ENCODE data around the gene ANG. TPM values are rescaled to one million over a fixed set of nuclear protein-coding genes. Genes with fewer than 3 reads are reported as not detected.

ANG gene
- total RNA-seq, 1 experiment from 2014 or later = 24.7 TPM

DNA sequence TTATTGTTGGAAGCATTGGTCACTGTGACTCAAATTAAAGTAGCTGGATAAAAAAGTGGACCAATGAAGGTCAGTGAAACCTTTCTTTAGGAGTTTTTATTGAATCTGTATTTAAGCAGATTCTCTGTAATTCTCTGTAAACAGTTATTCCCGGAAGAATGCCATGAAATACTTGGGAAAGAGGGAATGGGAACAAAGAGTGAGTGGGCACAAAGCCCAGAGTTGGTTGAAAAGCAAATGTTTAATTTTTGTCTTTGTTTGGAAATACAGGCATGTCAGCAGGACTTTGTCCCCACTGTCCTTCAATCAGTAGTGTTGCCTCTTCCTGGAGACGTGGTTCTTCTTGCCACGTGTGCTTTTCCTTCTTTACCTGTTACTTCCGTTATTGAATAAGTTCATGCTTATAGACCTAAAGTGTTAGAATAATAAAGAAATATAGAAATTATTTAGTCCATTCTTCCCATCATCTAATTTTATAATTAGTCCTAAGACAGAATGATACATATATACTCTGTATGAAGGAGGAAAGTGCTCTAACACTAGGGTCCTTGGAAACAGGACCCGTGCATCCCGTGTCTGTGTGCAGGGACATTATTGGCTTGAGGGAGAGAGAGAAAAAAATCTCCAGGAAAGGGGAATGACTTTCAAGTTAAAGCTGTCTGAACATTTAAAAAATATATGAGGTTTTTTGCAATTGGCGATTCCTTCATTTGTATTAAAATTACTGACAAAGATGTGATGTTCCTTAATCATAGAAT, 2.0 kb upstream of the ANG start:
- H3K4me1 ChIP-seq = peaks cover 35% of the 10 kb centered on the region
- ChIA-PET POLR2A (interaction anchor here (0.6 to 1.2 kb wide), 2 partner anchors 73 to 76 kb away, joined by 3 to 4 read pairs; no protein-coding TSS in a partner anchor), CTCF (interaction anchor here (0.6 to 1.7 kb wide), 3 partner anchors 28 to 169 kb away, joined by 3 to 5 read pairs (median 3); no protein-coding TSS in a partner anchor)
- Mint-ChIP-seq H3K36me3 (ENCODE audit: insufficient read depth, unreplicated experiment) (peaks cover 6% of the 10 kb centered on the region), H3K4me1 (ENCODE audit: low read depth, unreplicated experiment) (peaks cover 23% of the 10 kb centered on the region), H3K27ac (ENCODE audit: unreplicated experiment) (peak overlapping the region; percentile 49), H3K9me3 (ENCODE audit: unreplicated experiment) (no peaks in the 10 kb centered on the region), H3K4me3 (ENCODE audit: unreplicated experiment) (no peak overlapping the region), H3K27me3 (ENCODE audit: insufficient read depth, unreplicated experiment) (no peaks in the 10 kb centered on the region)
- DNase-seq = peak in 1 of 2 experiments; percentile 26
- H3K4me3 ChIP-seq (ENCODE audit: low read depth, low read length) = peak overlapping the region; percentile 26
- no peaks in the 10 kb centered on the region for H3K27me3 ChIP-seq (replicated peaks; ENCODE audit: control insufficient read depth, insufficient read depth, low read length)
- TF ChIP-seq, protein P1, sequence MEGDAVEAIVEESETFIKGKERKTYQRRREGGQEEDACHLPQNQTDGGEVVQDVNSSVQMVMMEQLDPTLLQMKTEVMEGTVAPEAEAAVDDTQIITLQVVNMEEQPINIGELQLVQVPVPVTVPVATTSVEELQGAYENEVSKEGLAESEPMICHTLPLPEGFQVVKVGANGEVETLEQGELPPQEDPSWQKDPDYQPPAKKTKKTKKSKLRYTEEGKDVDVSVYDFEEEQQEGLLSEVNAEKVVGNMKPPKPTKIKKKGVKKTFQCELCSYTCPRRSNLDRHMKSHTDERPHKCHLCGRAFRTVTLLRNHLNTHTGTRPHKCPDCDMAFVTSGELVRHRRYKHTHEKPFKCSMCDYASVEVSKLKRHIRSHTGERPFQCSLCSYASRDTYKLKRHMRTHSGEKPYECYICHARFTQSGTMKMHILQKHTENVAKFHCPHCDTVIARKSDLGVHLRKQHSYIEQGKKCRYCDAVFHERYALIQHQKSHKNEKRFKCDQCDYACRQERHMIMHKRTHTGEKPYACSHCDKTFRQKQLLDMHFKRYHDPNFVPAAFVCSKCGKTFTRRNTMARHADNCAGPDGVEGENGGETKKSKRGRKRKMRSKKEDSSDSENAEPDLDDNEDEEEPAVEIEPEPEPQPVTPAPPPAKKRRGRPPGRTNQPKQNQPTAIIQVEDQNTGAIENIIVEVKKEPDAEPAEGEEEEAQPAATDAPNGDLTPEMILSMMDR (IDR thresholded peaks at IDR 0.05; ENCODE audit: insufficient read depth in 1 of 2, low read depth in 1 of 2, low read length in 1 of 2, severe bottlenecking in 1 of 2, unreplicated experiment in 1 of 2) = no peak
- no TSS peak for BruUV-seq (replicated peaks)
- intact Hi-C loops (cut with micrococcal nuclease; ENCODE audit: unreplicated experiment) = loop anchor here (1.0 kb wide), 3 partner anchors 23 to 73 kb away; no protein-coding TSS in a partner anchor
- no peaks in the 10 kb centered on the region; the same call in 1 of the 2 replicates for H3K36me3 ChIP-seq (ENCODE audit: control insufficient read depth, insufficient read depth, low read length)
- no peaks in the 10 kb centered on the region for H3K9me3 ChIP-seq

DNA sequence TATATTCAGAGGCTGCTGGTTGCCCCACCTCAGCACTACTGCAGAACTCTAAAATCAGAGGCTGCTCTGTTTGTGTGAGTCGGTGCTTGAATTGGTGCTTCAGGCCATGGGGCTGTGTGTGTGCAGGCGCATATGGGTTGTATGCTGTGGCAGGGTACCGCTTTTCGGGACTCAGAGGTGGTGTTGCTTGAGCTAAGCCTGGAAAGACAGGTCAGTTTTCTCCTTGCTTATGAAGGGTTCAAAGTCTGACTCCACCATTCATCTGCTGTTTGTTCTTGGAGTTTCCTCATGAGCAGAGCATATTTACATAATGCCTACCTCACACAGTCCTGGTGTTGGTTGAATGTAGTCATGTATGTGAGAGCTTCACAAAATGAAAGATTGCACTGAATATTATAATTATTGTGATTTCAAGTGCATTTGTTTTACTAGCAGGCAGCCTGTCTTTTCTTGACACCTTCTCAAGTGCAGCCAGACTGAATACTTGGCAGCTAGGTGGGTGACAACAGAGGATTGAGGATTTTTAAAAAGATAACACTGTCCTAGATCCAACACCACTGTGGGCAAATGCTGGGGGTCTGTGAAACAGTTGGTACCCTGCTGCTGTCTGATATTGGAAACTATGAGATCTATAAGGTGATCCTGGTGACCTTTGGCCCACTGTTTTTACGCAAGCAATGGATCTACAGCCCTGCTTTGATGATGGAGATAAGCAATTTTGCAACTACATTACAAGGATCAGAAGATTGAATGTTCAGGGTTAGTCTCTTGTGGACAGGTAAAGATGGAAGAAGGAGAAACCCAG, 1.0 kb upstream of the ANG start:
- H3K27ac Mint-ChIP-seq (ENCODE audit: unreplicated experiment) = peak overlapping the region; percentile 49

More for the DNA sequence above, 1.0 kb upstream of the ANG start:
- Mint-ChIP-seq H3K27me3 (ENCODE audit: insufficient read depth, unreplicated experiment) (no peaks in the 10 kb centered on the region), H3K4me3 (ENCODE audit: unreplicated experiment) (no peak overlapping the region), H3K4me1 (ENCODE audit: low read depth, unreplicated experiment) (peaks cover 23% of the 10 kb centered on the region), H3K9me3 (ENCODE audit: unreplicated experiment) (no peaks in the 10 kb centered on the region), H3K36me3 (ENCODE audit: insufficient read depth, unreplicated experiment) (peaks cover 6% of the 10 kb centered on the region)
- BruUV-seq (replicated peaks) = no TSS peak
- POLR2A ChIA-PET = interaction anchor here (0.6 to 1.2 kb wide), 3 partner anchors 74 to 381 kb away, joined by 3 to 4 read pairs (median 3); no protein-coding TSS in a partner anchor
- no peaks in the 10 kb centered on the region for H3K27me3 ChIP-seq (replicated peaks; ENCODE audit: control insufficient read depth, insufficient read depth, low read length)
- TF ChIP-seq, protein P1 (IDR thresholded peaks at IDR 0.05; ENCODE audit: insufficient read depth in 1 of 2, low read depth in 1 of 2, low read length in 1 of 2, severe bottlenecking in 1 of 2, unreplicated experiment in 1 of 2) = no peak
- peaks cover 35% of the 10 kb centered on the region for H3K4me1 ChIP-seq
- peak; percentile 74 to 75 for DNase-seq
- H3K36me3 ChIP-seq (ENCODE audit: control insufficient read depth, insufficient read depth, low read length) = no peaks in the 10 kb centered on the region; the same call in 1 of the 2 replicates
- CTCF ChIA-PET = interaction anchor here (0.6 to 1.1 kb wide), 3 partner anchors 29 to 226 kb away, joined by 3 read pairs; no protein-coding TSS in a partner anchor
- H3K4me3 ChIP-seq (ENCODE audit: low read depth, low read length) = peak overlapping the region; percentile 26
- intact Hi-C loops (cut with micrococcal nuclease; ENCODE audit: unreplicated experiment) = loop anchor here (1.0 kb wide), 3 partner anchors 24 to 74 kb away; no protein-coding TSS in a partner anchor
- no peaks in the 10 kb centered on the region for H3K9me3 ChIP-seq
